IMR-90 (cell line): ENCODE measurements around the gene LNX1. TPM values are rescaled to one million over a fixed set of nuclear protein-coding genes. Genes with fewer than 3 reads are reported as not detected.

Source experiments
- ATAC-seq: fragments of 200-7000 bp; cut with Tn5 transposase; 2 replicates; pipeline ENCODE4 v1.9.1; 2020; ENCODE audit warnings: low read depth, mild to moderate bottlenecking, moderate library complexity
- BruUV-seq: library from RNA; stranded (reverse); fragments of 400-500 nt; replicated peaks from 2 replicates; lab custom pipeline; 2021; lab: Mats Ljungman, UMichigan
- CTCF ChIA-PET: fragments of 300-600 bp; formaldehyde crosslinking; extraction: SDS; loops from one replicate; lab custom pipeline; 2021; ENCODE audit warnings: antibody characterized with exemption; lab: Yijun Ruan, JAX
- POLR2A ChIA-PET: fragments of 300-600 bp; sonication (Branson Sonifier 250); formaldehyde crosslinking; loops from one replicate; lab custom pipeline; 2022; ENCODE audit warnings: antibody characterized with exemption; ENCODE audit not compliant: unreplicated experiment; lab: Charles Lee
- DNase-seq: peaks from one replicate; pipeline ENCODE4 v3.0.0; 2013
- H2AFZ ChIP-seq: replicated peaks from 2 replicates; pipeline ENCODE3; 2013; ENCODE audit warnings: low read length, mild to moderate bottlenecking; ENCODE audit not compliant: poor library complexity
- H2AK5ac ChIP-seq: 2 replicates; pipeline ENCODE4 v1.6.1; 2013; ENCODE audit warnings: low read depth, low read length, inconsistent platforms
- H2AK9ac ChIP-seq: replicated peaks from 2 replicates; pipeline ENCODE3; 2013; ENCODE audit warnings: mild to moderate bottlenecking, low read depth, low read length, moderate library complexity; ENCODE audit not compliant: poor library complexity
- H2BK120ac ChIP-seq: 2 replicates; pipeline ENCODE4 v1.6.1; 2013; ENCODE audit warnings: low read depth, low read length, inconsistent platforms
- H2BK15ac ChIP-seq: 3 replicates; pipeline ENCODE4 v1.6.1; 2013; ENCODE audit warnings: low read depth, low read length, inconsistent platforms
- H2BK20ac ChIP-seq: 2 replicates; pipeline ENCODE4 v1.6.1; 2013; ENCODE audit warnings: low read depth, mild to moderate bottlenecking, inconsistent platforms, low read length, moderate library complexity
- H2BK5ac ChIP-seq: 2 replicates; pipeline ENCODE4 v1.6.1; 2013; ENCODE audit warnings: mild to moderate bottlenecking, low read depth, low read length, inconsistent platforms; ENCODE audit not compliant: poor library complexity, severe bottlenecking
- H3K14ac ChIP-seq: replicated peaks from 2 replicates; pipeline ENCODE4 v1.6.1; 2013; ENCODE audit warnings: low read depth, low read length, inconsistent platforms
- H3K18ac ChIP-seq: 2 replicates; pipeline ENCODE4 v1.6.1; 2013; ENCODE audit warnings: low read depth, low read length, control low read depth
- H3K23ac ChIP-seq: 2 replicates; pipeline ENCODE4 v1.6.1; 2013; ENCODE audit warnings: low read depth, low read length, inconsistent platforms
- H3K27ac ChIP-seq: 2 replicates; pipeline ENCODE4 v1.5.1; 2013; ENCODE audit warnings: mild to moderate bottlenecking, control low read depth, low read length; ENCODE audit not compliant: insufficient read depth
- H3K27me3 ChIP-seq: 2 replicates; pipeline ENCODE4 v1.6.1; 2013; ENCODE audit warnings: low read length; ENCODE audit not compliant: control insufficient read depth, insufficient read depth
- H3K36me3 ChIP-seq: 2 replicates; pipeline ENCODE4 v1.6.1; 2013; ENCODE audit warnings: low read length, mixed read lengths; ENCODE audit not compliant: control insufficient read depth, insufficient read depth
- H3K4ac ChIP-seq: 2 replicates; pipeline ENCODE4 v1.6.1; 2013; ENCODE audit warnings: low read depth, low read length, inconsistent platforms
- H3K4me1 ChIP-seq: 2 replicates; pipeline ENCODE4 v1.6.1; 2013; ENCODE audit warnings: low read length, mixed read lengths; ENCODE audit not compliant: control insufficient read depth, insufficient read depth
- H3K4me2 ChIP-seq: 2 replicates; pipeline ENCODE4 v1.6.1; 2013; ENCODE audit warnings: low read depth, mild to moderate bottlenecking, control low read depth, low read length, moderate library complexity
- H3K4me3 ChIP-seq: 2 replicates; pipeline ENCODE4 v1.5.1; 2013; ENCODE audit warnings: low read depth, mild to moderate bottlenecking, control low read depth, low read length, moderate library complexity; ENCODE audit not compliant: insufficient read depth
- H3K56ac ChIP-seq: 2 replicates; pipeline ENCODE4 v1.6.1; 2013; ENCODE audit warnings: low read length, inconsistent platforms; ENCODE audit not compliant: insufficient read depth; ENCODE audit errors: extremely low read depth
- H3K79me1 ChIP-seq, 2 experiments: 2 replicates each; pipeline ENCODE4 v1.6.1; 2013; ENCODE audit warnings: low read length in 2 of 2, inconsistent platforms in 1 of 2, low read depth in 1 of 2
- H3K9ac ChIP-seq: 2 replicates; pipeline ENCODE4 v1.6.1; 2013; ENCODE audit warnings: low read depth, low read length, control low read depth
- H3K9me1 ChIP-seq: 2 replicates; pipeline ENCODE4 v1.6.1; 2013; ENCODE audit warnings: low read length, inconsistent platforms; ENCODE audit not compliant: insufficient read depth
- H3K9me3 ChIP-seq: 2 replicates; pipeline ENCODE4 v1.6.1; 2013; ENCODE audit warnings: low read length; ENCODE audit not compliant: control insufficient read depth, insufficient read depth
- H4K20me1 ChIP-seq: 2 replicates; pipeline ENCODE4 v1.6.1; 2013; ENCODE audit warnings: low read length, inconsistent platforms; ENCODE audit not compliant: insufficient read depth
- H4K5ac ChIP-seq: 2 replicates; pipeline ENCODE4 v1.6.1; 2013; ENCODE audit warnings: mild to moderate bottlenecking, low read depth, low read length, control low read depth
- H4K8ac ChIP-seq, 2 experiments: 2 replicates each; pipeline ENCODE4 v1.6.1; 2013; ENCODE audit warnings: low read depth in 2 of 2, low read length in 2 of 2, control low read depth in 1 of 2, inconsistent platforms in 1 of 2
- H4K91ac ChIP-seq: 2 replicates; pipeline ENCODE4 v1.6.1; 2013; ENCODE audit warnings: low read depth, low read length, inconsistent platforms; ENCODE audit not compliant: insufficient read depth
- BHLHE40 ChIP-seq: fragments of 150-350 bp; IDR thresholded peaks from 2 replicates; pipeline ENCODE4 v1.6.1; 2016; ENCODE audit warnings: mild to moderate bottlenecking, low read depth, low read length
- CHD1 ChIP-seq: IDR thresholded peaks from 2 replicates; pipeline ENCODE4 v1.6.1; 2012; ENCODE audit warnings: low read depth, low read length, improper control_type of control experiment
- FOS ChIP-seq: fragments of 150-350 bp; IDR thresholded peaks from 2 replicates; pipeline ENCODE4 v1.6.1; 2016; ENCODE audit warnings: low read depth, low read length
- MAFK ChIP-seq: IDR thresholded peaks from 2 replicates; pipeline ENCODE4 v1.6.1; 2012; ENCODE audit warnings: low read depth, low read length, improper control_type of control experiment
- MAZ ChIP-seq: IDR thresholded peaks from 2 replicates; pipeline ENCODE4 v1.6.1; 2012; ENCODE audit warnings: low read depth, mild to moderate bottlenecking, low read length, improper control_type of control experiment, moderate library complexity, borderline replicate concordance
- MXI1 ChIP-seq: IDR thresholded peaks from 2 replicates; pipeline ENCODE4 v1.6.1; 2012; ENCODE audit warnings: low read depth, mild to moderate bottlenecking, low read length, moderate library complexity, borderline replicate concordance
- NFE2L2 ChIP-seq: fragments of 150-350 bp; IDR thresholded peaks from 2 replicates; pipeline ENCODE4 v1.6.1; 2016; ENCODE audit warnings: low read depth, mild to moderate bottlenecking, low read length
- RCOR1 ChIP-seq: IDR thresholded peaks from 2 replicates; pipeline ENCODE4 v1.6.1; 2012; ENCODE audit warnings: mild to moderate bottlenecking, low read length, improper control_type of control experiment; ENCODE audit not compliant: insufficient replicate concordance
- RFX5 ChIP-seq: IDR thresholded peaks from 2 replicates; pipeline ENCODE4 v1.8.0; 2012; ENCODE audit warnings: low read depth, mild to moderate bottlenecking, low read length, moderate library complexity
- WGBS, 2 experiments: methylation state at CpG; one replicate each; pipeline versions ENCODE4 v1.1.5 to v1.1.7; 2013; ENCODE audit warnings: missing lambda C conversion rate in 2 of 2; ENCODE audit not compliant: insufficient read length in 1 of 2; ENCODE audit errors: extremely low coverage in 2 of 2; 5-methylcytosine and 5-hydroxymethylcytosine counted together
- dilution Hi-C: fragments of 300-500 bp; cut with HindIII; formaldehyde crosslinking; loops from one replicate; pipeline ENCODE4 v1.14.3; 2018; ENCODE audit warnings: low sequenced_read_pairs; ENCODE audit not compliant: unreplicated experiment
- in situ Hi-C: fragments of 300-500 bp; cut with MboI; formaldehyde crosslinking; loops from 3 replicates; pipeline ENCODE4 v1.14.3; 2019; ENCODE audit warnings: low sequenced_read_pairs, inconsistent platforms, mixed read lengths
- intact Hi-C: fragments of 100-400 bp; cut with micrococcal nuclease; formaldehyde crosslinking; loops from 2 replicates; pipeline ENCODE4 v1.10.0; 2022
- polyA plus RNA-seq, 3 experiments: library from polyadenylated mRNA; depleted of rRNA; stranded (reverse); fragments of >200 nt; gene quantifications; 2 replicates each; pipeline ENCODE4 v1.2.3, GENCODE V29; 2012; ENCODE audit warnings: low replicate concordance in 1 of 3
- total RNA-seq: library from RNA; depleted of rRNA; stranded (reverse); fragments of >200 nt; gene quantifications from 2 replicates; pipeline ENCODE4 v1.2.3, GENCODE V29; 2012
- TF ChIP-seq, protein P1 (sequence below): conservative IDR thresholded peaks from 2 replicates; pipeline ENCODE4 v1.5.1; 2012; ENCODE audit warnings: mild to moderate bottlenecking, low read depth, low read length, improper control_type of control experiment

Gene LNX1
- total and polyA plus RNA-seq, 2 of the 4 experiments (the other 2 are of a cell fraction): 0.15 to 0.36 TPM

DNA sequence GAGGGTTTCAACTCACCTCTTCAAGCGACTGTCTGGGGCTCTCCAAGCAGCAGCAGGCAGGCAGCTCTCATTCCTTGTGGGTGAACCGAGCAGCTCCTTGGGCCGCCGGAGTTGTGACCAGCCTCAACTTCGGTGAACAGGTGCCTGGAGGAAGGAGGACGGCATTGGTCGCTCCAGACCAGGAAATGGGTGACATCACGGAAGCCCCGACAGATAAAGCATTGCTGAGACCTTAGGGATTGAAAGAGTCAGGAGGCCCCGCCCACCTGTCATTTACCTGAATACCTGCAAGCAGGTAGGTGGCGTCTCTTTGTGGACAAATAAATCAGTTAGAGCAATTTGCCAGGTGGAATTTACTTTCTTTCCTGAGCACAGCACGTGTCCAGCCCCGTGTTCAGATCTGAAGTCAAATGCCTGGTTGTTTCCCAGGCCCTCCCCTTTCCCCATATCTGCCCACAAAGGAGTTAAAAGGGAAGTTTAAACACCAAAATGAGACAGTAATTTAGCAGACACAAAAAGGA is at the start of gene LNX1 (continued):
- no peak for TF ChIP-seq BHLHE40

DNA sequence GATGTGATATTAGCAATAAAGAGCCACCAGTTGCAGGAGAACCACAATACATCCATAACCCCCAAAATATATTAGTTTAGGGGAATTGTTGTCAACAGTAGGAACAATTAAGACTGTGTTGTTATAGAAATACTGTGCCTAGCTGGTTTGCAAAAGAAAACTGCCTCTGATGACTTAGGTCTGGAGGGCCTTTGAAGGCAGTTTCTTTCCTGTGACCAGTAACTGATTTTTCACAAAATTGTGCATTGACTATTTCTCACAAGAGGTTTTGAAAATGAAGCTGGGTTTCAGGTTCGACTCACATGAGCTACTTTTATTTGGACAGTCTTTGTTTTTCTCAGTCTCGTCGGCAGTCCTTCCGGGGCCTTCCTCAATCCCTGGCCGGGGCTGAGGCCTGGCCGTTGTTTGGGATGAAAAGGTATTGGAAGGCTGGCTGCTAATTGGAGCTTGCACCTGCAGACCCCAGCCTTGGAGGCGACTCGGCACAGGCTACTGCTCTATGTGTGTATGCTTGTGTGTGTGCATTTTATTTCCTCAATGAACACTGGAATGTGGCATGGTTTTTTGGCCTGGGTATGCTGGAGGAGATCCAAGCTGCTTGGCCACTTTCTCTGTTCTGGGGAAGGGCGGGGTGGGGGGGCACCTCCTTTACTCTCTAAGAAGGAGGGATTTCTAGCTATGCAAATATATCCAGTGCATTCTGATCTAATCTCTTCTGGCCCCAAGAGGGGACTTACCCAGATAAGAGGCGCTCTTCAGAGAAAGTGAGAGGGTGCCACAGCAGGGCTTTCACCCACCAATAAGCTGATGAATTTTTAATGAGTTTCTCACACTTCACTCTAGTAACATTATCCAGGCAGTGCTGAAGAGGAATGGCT is 49.5 kb upstream of the LNX1 start:
- no peak for ATAC-seq
- Histone ChIP-seq H3K79me1 (no peaks in the 10 kb centered on the region), H2AK5ac (no peak overlapping the region), H3K9me1 (no peaks in the 10 kb centered on the region), H3K9me3 (no peaks in the 10 kb centered on the region), H3K18ac (no peak overlapping the region), H3K36me3 (no peaks in the 10 kb centered on the region), H4K20me1 (no peaks in the 10 kb centered on the region), H3K4me1 (peaks cover 4% of the 10 kb centered on the region; the same call in 1 of the 2 replicates), H3K27ac (no peak overlapping the region), H2BK120ac (no peak overlapping the region; the same call in 1 of the 2 replicates), H4K91ac (no peak overlapping the region), H3K4me3 (no peak overlapping the region), H2BK15ac (no peak overlapping the region), H4K8ac (no peak overlapping the region; a peak in 1 of 4 replicates), H3K56ac (no peak overlapping the region), H3K23ac (no peak overlapping the region), H4K5ac (no peak overlapping the region), H3K4me2 (no peak overlapping the region), H3K4ac (no peak overlapping the region), H2BK20ac (no peak overlapping the region), H3K27me3 (no peaks in the 10 kb centered on the region), H3K14ac (no peak overlapping the region), H2AK9ac (no peak overlapping the region), H3K9ac (no peak overlapping the region), H2BK5ac (no peak overlapping the region), H2AFZ (no peak overlapping the region)
- POLR2A ChIA-PET: no interaction called here
- dilution Hi-C loops (no loop called here), intact Hi-C loops (no loop called here), in situ Hi-C loops (no loop called here)
- no TSS peak for BruUV-seq
- TF ChIP-seq RFX5 (no peak), RCOR1 (no peak), FOS (no peak), CHD1 (no peak), MAZ (no peak), BHLHE40 (no peak), MXI1 (no peak), MAFK (no peak), NFE2L2 (no peak)
- TF ChIP-seq, protein P1, sequence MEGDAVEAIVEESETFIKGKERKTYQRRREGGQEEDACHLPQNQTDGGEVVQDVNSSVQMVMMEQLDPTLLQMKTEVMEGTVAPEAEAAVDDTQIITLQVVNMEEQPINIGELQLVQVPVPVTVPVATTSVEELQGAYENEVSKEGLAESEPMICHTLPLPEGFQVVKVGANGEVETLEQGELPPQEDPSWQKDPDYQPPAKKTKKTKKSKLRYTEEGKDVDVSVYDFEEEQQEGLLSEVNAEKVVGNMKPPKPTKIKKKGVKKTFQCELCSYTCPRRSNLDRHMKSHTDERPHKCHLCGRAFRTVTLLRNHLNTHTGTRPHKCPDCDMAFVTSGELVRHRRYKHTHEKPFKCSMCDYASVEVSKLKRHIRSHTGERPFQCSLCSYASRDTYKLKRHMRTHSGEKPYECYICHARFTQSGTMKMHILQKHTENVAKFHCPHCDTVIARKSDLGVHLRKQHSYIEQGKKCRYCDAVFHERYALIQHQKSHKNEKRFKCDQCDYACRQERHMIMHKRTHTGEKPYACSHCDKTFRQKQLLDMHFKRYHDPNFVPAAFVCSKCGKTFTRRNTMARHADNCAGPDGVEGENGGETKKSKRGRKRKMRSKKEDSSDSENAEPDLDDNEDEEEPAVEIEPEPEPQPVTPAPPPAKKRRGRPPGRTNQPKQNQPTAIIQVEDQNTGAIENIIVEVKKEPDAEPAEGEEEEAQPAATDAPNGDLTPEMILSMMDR: no peak
- DNase-seq: no peak
- 73% methylated on average over 6 of the region's 10 CpGs; no CpG with 5 or more reads in 1 of the 2 experiments for WGBS, 2 experiments
- CTCF ChIA-PET: interaction anchor here (0.6 kb wide), 1 partner anchor 596 kb away, joined by 4 read pairs; no protein-coding TSS in a partner anchor
